NCI-H146 (cell line): ENCODE results near the gene NOPCHAP1.

Experiments used
- DNase-seq: peaks from one replicate; lab custom pipeline; 2025; lab: John Stamatoyannopoulos, UW

The NOPCHAP1 gene

DNA sequence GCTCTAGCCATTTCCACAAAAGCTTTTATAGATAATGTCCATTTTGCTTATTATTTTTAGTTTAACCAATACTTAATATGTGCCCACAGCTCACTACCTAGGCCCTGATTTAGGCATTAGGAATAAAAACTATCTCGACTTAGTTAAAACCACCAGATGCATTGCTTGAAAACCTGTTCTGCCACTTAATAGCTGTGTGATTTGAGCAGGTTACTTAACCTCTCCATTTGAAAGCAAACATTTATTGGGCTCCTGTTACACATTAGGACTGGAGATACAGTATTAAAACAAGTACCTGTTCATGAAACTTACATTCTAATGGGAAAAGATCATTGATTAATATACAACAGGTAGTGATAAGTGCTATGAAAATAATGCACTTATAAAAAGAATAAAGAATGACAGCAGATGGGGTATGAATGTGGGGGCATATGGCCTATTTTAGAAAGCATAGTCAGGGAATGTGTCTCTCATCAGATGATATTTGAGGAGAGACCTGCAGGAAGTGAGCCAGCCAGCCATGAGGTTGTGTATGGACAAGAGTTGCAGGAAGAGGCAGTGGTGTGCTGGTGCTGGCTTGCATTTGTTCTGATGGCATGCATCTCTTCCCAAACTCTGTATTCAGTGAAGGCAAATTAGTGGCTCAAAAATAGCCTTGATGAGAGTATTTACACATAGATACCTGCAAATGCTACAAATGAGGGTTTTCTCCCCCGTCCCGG is 34.3 kb downstream of the NOPCHAP1 start:
- DNase-seq: no peak

DNA sequence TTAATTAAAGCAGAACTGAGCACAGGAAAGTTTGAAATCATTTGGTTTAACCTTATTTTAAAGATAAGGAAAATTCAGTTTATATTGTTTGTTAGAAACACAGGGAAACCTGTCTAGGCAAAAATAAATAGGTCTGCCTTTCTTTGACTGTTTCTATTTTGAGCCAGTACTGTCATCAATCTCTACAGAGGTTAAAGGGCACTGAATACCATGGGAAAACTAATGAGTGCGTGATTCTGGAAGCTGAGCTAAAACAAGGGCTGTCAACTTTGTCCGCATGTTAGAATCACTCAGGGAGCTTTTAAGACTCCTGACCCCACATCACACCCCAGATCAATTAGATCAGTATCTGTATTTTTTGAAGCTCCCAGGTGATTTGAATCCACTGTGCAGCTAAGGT is 38.8 kb downstream of the NOPCHAP1 start:
- no peak for DNase-seq

DNA sequence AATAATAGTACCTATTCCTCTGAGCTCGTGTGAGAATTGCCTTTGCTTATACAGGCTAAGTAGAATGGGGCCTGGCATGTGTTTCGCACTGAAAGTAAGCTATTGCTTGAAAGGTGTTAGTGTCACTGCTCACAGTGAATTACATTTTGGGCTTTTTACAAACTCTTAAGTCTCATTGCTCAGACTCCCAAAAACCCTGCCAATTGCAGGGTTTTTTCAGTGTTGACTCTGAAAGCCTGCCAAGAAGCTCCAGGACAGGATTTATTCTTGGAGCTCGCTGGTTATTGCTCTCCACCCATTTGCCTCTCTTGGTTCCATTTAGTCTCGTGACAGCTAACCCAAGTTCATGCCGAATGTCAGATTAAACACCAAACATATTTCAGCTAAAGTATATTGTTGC is 39.8 kb downstream of the NOPCHAP1 start:
- no peak for DNase-seq

DNA sequence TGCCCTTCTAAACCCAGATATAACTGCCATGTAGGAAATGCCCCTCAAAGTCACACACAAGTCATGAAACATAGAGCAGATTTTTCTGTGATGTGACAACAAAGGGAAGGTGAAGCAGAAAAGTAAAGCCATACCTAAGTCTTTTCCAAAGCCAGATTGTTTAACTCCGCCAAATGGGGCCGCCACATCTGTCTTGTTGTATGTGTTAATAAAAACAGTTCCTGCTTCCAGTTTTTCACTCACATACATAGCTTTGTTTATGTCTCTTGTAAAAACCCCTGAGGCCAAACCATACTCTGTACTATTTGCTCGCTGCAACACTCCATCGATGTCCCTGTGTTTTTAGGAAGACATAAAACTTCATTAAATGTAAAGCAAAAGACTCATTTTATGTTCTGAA is 40.3 kb downstream of the NOPCHAP1 start:
- no peak for DNase-seq

DNA sequence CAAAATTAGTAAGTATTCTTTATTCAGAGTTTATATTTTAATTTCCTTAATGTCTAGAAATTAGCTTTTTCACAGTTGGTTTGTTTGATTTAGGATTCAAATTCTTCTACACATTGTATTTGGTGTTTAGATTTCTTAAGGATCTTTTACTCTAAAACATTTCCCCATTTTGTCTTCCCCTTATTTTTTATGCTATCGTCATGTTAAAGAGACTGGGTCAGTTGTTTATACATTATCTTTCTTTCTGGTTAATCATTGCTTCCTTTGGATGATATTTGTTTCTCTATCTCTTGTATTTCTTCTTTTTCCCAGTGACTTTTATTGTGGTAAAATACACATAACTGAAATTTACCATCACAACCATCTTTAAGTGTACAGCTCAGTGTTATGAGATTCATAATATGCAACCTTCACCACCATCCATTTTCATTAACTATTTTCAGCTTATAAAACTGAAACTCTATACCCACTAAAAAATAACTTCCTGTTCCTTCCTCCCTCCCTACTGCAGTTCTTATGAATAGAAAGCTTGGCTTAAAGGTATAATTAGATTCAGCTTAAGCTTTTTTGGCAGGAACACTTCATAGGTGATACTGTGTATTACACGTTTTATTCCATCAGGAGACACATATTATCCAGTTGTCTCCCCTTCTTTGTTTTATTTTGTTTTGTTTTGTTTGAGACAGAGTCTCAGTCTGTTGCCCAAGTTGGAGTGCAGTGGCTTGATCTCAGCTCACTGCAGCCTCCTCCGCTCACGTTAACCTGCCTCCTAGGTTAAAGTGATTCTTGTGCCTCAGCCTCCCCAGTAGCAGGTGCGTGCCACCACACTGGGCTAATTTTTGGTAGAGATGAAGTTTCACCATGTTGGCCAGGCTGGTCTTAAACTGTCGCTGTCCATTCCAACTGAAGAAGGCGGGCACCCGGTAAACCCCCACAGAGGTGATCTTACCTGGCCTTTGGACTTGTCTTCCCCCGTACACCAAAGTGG is 45.0 kb downstream of the NOPCHAP1 start:
- no peak for DNase-seq

DNA sequence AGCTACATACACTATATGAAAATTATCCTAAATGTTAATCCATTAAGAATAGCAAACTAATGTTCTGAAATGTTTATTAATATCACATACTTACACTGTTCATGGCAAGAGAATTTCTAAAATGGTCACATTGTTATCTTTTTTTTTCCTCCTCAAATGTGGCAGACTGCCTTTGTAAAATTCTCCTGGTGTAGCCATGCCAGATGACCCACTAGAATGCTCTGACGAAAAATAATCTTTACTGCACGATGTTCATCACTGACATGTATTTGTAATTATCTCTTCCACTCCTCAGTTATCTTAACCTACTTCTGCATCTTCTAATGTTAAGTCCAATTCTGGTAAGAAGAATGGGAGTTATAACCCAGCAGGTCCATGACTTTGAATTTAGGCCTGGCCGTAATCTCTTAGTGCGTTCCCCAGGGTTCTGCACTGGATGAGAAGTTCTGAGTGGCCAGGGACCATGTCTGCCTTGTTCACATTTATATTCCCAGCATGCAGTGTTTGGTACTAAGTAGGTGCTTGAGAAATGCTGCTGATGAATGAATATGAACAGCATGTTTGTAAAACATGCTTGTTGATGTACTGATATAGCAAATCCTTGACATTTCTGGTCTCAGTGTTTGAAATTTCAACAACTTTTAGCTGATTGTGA is 46.7 kb downstream of the NOPCHAP1 start:
- no peak for DNase-seq

DNA sequence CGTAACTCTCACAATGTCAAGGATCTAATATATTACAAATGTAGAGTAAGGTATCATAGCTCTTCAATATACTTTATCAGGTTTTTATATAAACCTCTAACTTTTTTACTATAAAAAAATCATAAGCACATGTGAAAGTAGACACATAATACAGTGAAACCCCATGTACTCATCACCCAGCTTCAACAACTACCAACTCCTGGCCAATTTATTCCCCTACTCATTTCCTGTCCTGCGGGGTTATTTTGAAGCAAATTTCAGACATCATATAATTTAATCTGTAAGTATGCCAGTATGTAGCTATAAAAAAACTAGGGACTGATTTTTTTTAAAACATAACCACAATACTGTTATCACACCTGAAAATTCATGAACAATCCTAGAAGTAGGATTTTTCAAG is 47.7 kb downstream of the NOPCHAP1 start:
- DNase-seq: no peak
